OCI-LY3 (cell line): Measurements from ENCODE around the gene CPZ.

ENCODE experiments used
- EZH2phosphoT487 ChIP-seq: fragments of 200-600 bp; shearing (Covaris generic); IDR thresholded peaks from 2 replicates; pipeline ENCODE4 v1.6.1; 2018; ENCODE audit warnings: antibody characterized with exemption, mixed run types, low read depth
- TF ChIP-seq, protein P1 (sequence below): fragments of 200-600, 300-600 bp; sonication (generic); IDR thresholded peaks from 2 replicates; pipeline ENCODE4 v1.5.1; 2014; ENCODE audit warnings: antibody characterized with exemption, low read length, low read depth

DNA sequence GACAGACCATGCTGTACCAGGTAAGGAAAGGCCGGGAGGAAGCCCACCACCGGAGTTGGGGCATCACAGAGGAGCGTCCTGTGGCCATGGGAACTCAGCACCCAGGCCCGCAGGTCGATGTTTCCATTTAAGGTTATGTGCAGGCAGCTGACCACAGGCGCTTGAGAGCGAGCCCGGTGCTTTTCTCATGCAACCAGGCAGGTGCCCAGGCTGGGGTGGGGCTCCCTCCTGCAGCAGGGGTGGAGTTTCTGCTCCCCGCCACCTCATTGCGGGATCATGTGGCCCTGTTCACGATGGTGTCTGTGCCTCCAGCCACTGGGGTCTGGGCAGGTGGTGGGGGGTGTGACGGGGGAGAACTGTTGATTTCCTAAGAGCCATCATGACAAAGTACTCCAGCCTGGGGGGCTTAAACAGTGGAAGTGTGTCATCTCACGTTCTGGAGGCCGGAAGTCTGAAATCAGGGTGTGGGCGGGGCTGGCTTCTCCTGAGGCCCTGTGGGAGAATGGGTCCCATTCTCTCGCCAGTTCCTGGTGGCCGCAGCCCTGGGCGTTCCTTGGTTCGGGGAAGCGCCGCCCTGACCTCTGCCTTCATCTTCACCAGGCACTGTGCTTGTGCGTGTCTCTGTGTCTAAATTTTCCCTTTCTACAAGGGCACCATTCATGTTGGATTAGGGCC, 60.9 kb downstream of the CPZ start:
- TF ChIP-seq, protein P1, sequence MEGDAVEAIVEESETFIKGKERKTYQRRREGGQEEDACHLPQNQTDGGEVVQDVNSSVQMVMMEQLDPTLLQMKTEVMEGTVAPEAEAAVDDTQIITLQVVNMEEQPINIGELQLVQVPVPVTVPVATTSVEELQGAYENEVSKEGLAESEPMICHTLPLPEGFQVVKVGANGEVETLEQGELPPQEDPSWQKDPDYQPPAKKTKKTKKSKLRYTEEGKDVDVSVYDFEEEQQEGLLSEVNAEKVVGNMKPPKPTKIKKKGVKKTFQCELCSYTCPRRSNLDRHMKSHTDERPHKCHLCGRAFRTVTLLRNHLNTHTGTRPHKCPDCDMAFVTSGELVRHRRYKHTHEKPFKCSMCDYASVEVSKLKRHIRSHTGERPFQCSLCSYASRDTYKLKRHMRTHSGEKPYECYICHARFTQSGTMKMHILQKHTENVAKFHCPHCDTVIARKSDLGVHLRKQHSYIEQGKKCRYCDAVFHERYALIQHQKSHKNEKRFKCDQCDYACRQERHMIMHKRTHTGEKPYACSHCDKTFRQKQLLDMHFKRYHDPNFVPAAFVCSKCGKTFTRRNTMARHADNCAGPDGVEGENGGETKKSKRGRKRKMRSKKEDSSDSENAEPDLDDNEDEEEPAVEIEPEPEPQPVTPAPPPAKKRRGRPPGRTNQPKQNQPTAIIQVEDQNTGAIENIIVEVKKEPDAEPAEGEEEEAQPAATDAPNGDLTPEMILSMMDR: no peak
- no peak for TF ChIP-seq EZH2phosphoT487
